ENCODE measurements around the gene RAPH1.

DNA sequence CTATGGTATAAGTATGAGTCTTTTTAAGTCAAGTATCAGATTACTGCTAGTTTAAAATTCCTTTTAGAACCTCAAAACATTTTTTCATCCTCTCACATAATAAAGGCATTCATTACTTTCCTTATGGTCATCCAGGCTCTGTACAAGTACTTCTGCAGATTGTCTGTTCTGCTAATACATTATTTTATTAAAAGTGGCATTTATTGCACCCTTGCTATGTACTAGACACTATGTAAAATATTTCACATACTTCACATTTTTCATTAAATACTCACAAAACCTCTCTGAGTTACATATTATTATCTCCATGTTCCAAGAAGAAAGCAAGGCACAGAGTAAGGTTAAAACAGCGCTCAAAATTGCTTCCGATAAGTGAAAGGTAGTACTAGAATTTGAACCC, 84.1 kb downstream of the RAPH1 start:
- no peak for TF ChIP-seq SIN3A (IDR thresholded peaks at IDR 0.05; ENCODE audit: borderline replicate concordance, insufficient read depth, low read depth, low read length)
- TF ChIP-seq, protein P1, sequence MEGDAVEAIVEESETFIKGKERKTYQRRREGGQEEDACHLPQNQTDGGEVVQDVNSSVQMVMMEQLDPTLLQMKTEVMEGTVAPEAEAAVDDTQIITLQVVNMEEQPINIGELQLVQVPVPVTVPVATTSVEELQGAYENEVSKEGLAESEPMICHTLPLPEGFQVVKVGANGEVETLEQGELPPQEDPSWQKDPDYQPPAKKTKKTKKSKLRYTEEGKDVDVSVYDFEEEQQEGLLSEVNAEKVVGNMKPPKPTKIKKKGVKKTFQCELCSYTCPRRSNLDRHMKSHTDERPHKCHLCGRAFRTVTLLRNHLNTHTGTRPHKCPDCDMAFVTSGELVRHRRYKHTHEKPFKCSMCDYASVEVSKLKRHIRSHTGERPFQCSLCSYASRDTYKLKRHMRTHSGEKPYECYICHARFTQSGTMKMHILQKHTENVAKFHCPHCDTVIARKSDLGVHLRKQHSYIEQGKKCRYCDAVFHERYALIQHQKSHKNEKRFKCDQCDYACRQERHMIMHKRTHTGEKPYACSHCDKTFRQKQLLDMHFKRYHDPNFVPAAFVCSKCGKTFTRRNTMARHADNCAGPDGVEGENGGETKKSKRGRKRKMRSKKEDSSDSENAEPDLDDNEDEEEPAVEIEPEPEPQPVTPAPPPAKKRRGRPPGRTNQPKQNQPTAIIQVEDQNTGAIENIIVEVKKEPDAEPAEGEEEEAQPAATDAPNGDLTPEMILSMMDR (IDR thresholded peaks at IDR 0.05), result no peak

Data from Panc1 (cell line).